H1 (cell line): Measurements from ENCODE around the gene SKAP2. TPM values are rescaled to one million over a fixed set of nuclear protein-coding genes. Genes with fewer than 3 reads are reported as not detected.

Experiments used
- CTCF ChIA-PET: fragments of 300-600 bp; sonication (Branson Sonifier 250); formaldehyde crosslinking; loops from one replicate; lab custom pipeline; 2021; ENCODE audit not compliant: partially characterized antibody; lab: Charles Lee
- POLR2A ChIA-PET: fragments of 300-600 bp; sonication (Branson Sonifier 250); formaldehyde crosslinking; loops from one replicate; lab custom pipeline; 2021; ENCODE audit warnings: inconsistent platforms; ENCODE audit not compliant: partially characterized antibody; lab: Charles Lee
- DNase-seq, 2 experiments: peaks; one replicate each; pipeline versions ENCODE4 v3.0.0 to v3.0.0-alpha.2; 2010 to 2022; ENCODE audit warnings: low spot score in 2 of 2, low read depth in 1 of 2, mixed read lengths in 1 of 2
- FAIRE-seq: peaks from 2 replicates; lab custom pipeline; 2011; peaks lifted over from hg19 to GRCh38; lab: Jason Lieb, UNC
- H2AFZ ChIP-seq: 2 replicates; pipeline ENCODE4 v1.8.1; 2012; ENCODE audit warnings: low read length, inconsistent platforms
- H2AK5ac ChIP-seq: 2 replicates; pipeline ENCODE4 v1.6.1; 2013; ENCODE audit warnings: low read depth, low read length
- H2BK120ac ChIP-seq: replicated peaks from 2 replicates; pipeline ENCODE3; 2013; ENCODE audit warnings: low read depth, low read length, inconsistent platforms
- H2BK12ac ChIP-seq: 2 replicates; pipeline ENCODE4 v1.6.1; 2013; ENCODE audit warnings: low read depth, low read length
- H2BK15ac ChIP-seq: 2 replicates; pipeline ENCODE4 v1.6.1; 2013; ENCODE audit warnings: low read length
- H2BK20ac ChIP-seq: 2 replicates; pipeline ENCODE4 v1.6.1; 2013; ENCODE audit warnings: low read length
- H2BK5ac ChIP-seq: 2 replicates; pipeline ENCODE4 v1.6.1; 2013; ENCODE audit warnings: low read depth, low read length
- H3K14ac ChIP-seq: 2 replicates; pipeline ENCODE4 v1.6.1; 2013; ENCODE audit warnings: inconsistent platforms; ENCODE audit not compliant: insufficient read length
- H3K18ac ChIP-seq: 2 replicates; pipeline ENCODE4 v1.6.1; 2013; ENCODE audit warnings: low read length; ENCODE audit errors: extremely low read depth
- H3K23ac ChIP-seq: 2 replicates; pipeline ENCODE4 v1.6.1; 2013; ENCODE audit warnings: inconsistent platforms; ENCODE audit not compliant: insufficient read length
- H3K23me2 ChIP-seq: 2 replicates; pipeline ENCODE4 v1.6.1; 2013; ENCODE audit warnings: low read depth, low read length
- H3K27ac ChIP-seq: 2 replicates; pipeline ENCODE4 v1.6.1; 2011; ENCODE audit warnings: low read depth, low read length, inconsistent platforms
- H3K27me3 ChIP-seq, 4 experiments: replicated peaks in 1 of 4; 1 replicate in 1 of 4; 2 replicates in 3 of 4; pipeline versions ENCODE4 v1.6.1 to v1.8.1; 2011 to 2013; ENCODE audit warnings: low read length in 3 of 4, mild to moderate bottlenecking in 3 of 4, inconsistent platforms in 2 of 4, mixed read lengths in 2 of 4, moderate library complexity in 1 of 4; ENCODE audit not compliant: control insufficient read depth in 3 of 4, insufficient read depth in 3 of 4; ENCODE audit errors: extremely low read depth in 1 of 4
- H3K36me3 ChIP-seq, 4 experiments: 2 replicates each; pipeline versions ENCODE4 v1.6.1 to v1.8.1; 2011 to 2013; ENCODE audit warnings: mild to moderate bottlenecking in 4 of 4, low read length in 3 of 4, moderate library complexity in 2 of 4, control low read depth in 1 of 4, inconsistent platforms in 1 of 4; ENCODE audit not compliant: insufficient read depth in 4 of 4, control insufficient read depth in 2 of 4
- H3K4ac ChIP-seq: replicated peaks from 2 replicates; pipeline ENCODE3; 2013; ENCODE audit warnings: low read length, low read depth, mixed read lengths, inconsistent platforms; ENCODE audit not compliant: insufficient read length
- H3K4me1 ChIP-seq, 4 experiments: replicated peaks in 1 of 4; 1 replicate in 1 of 4; 2 replicates in 3 of 4; pipeline versions ENCODE4 v1.6.1 to v1.8.1; 2011 to 2013; ENCODE audit warnings: low read length in 3 of 4, inconsistent platforms in 2 of 4, mixed read lengths in 1 of 4; ENCODE audit not compliant: insufficient read depth in 4 of 4, control insufficient read depth in 3 of 4
- H3K4me2 ChIP-seq, 2 experiments: 2 replicates each; pipeline versions ENCODE4 v1.6.1 to v1.8.1; 2011 to 2013; ENCODE audit warnings: low read depth in 2 of 2, low read length in 2 of 2, control low read depth in 1 of 2, inconsistent platforms in 1 of 2, mild to moderate bottlenecking in 1 of 2; ENCODE audit not compliant: insufficient read depth in 1 of 2
- H3K4me3 ChIP-seq, 4 experiments: fragments of 200-600, 300-600 bp in 1 of 4; sonication (generic), shearing (Covaris generic), sonication (Bioruptor Twin) in 1 of 4; 2 replicates each; pipeline versions ENCODE4 v1.5.1 to v1.8.1; 2011 to 2016; ENCODE audit warnings: low read length in 4 of 4, low read depth in 3 of 4, control low read depth in 2 of 4, inconsistent platforms in 2 of 4, mild to moderate bottlenecking in 2 of 4, mixed read lengths in 1 of 4, moderate library complexity in 1 of 4; ENCODE audit not compliant: insufficient read depth in 2 of 4; ENCODE audit errors: extremely low read depth in 1 of 4
- H3K56ac ChIP-seq: replicated peaks from 2 replicates; pipeline ENCODE3; 2013; ENCODE audit warnings: low read depth, mild to moderate bottlenecking, mixed read lengths, low read length, inconsistent platforms; ENCODE audit not compliant: insufficient read length
- H3K79me1 ChIP-seq: 2 replicates; pipeline ENCODE4 v1.6.1; 2013; ENCODE audit warnings: low read depth, low read length, control low read depth
- H3K79me2 ChIP-seq, 2 experiments: 2 replicates each; pipeline versions ENCODE4 v1.6.1 to v1.8.1; 2012 to 2013; ENCODE audit warnings: low read length in 2 of 2, mild to moderate bottlenecking in 2 of 2, inconsistent platforms in 1 of 2; ENCODE audit not compliant: insufficient read depth in 2 of 2, control insufficient read depth in 1 of 2
- H3K9ac ChIP-seq, 4 experiments: replicated peaks in 1 of 4; 1 replicate in 1 of 4; 2 replicates in 3 of 4; pipeline versions ENCODE4 v1.6.1 to v1.8.1; 2011 to 2013; ENCODE audit warnings: low read depth in 3 of 4, low read length in 3 of 4, control low read depth in 2 of 4, mild to moderate bottlenecking in 2 of 4, moderate library complexity in 2 of 4, inconsistent platforms in 1 of 4; ENCODE audit errors: extremely low read depth in 1 of 4
- H3K9me3 ChIP-seq, 2 experiments: 2 replicates each; pipeline versions ENCODE4 v1.6.1 to v1.8.1; 2012 to 2013; ENCODE audit warnings: mild to moderate bottlenecking in 2 of 2, moderate library complexity in 2 of 2, control low read depth in 1 of 2, inconsistent platforms in 1 of 2, low read depth in 1 of 2, low read length in 1 of 2, mixed read lengths in 1 of 2; ENCODE audit not compliant: insufficient read depth in 2 of 2
- H4K20me1 ChIP-seq, 2 experiments: replicated peaks in 1 of 2; 2 replicates each; pipeline versions ENCODE3 to v1.8.1; 2011 to 2013; ENCODE audit warnings: inconsistent platforms in 2 of 2, low read length in 2 of 2, mild to moderate bottlenecking in 1 of 2; ENCODE audit not compliant: insufficient read depth in 2 of 2, control insufficient read depth in 1 of 2
- H4K5ac ChIP-seq: 2 replicates; pipeline ENCODE4 v1.6.1; 2013; ENCODE audit warnings: low read length, low read depth, mixed read lengths, inconsistent platforms; ENCODE audit not compliant: insufficient read length
- H4K8ac ChIP-seq: 2 replicates; pipeline ENCODE4 v1.8.0; 2013; ENCODE audit warnings: mild to moderate bottlenecking, moderate library complexity, low read length, inconsistent platforms; ENCODE audit not compliant: insufficient read depth; ENCODE audit errors: extremely low read depth
- H4K91ac ChIP-seq: replicated peaks from 2 replicates; pipeline ENCODE3; 2013; ENCODE audit warnings: low read length, mixed read lengths, inconsistent platforms; ENCODE audit not compliant: insufficient read length
- CEBPB ChIP-seq: IDR thresholded peaks from 2 replicates; pipeline ENCODE4 v1.6.1; 2012; ENCODE audit warnings: low read depth, low read length
- SIN3A ChIP-seq, 2 experiments: IDR thresholded peaks in 1 of 2; conservative IDR thresholded peaks in 1 of 2; 2 replicates each; pipeline ENCODE4 v1.6.1; 2011 to 2012; ENCODE audit warnings: low read length in 2 of 2, improper control_type of control experiment in 1 of 2, low read depth in 1 of 2, mild to moderate bottlenecking in 1 of 2
- SP2 ChIP-seq: IDR thresholded peaks from 2 replicates; pipeline ENCODE4 v1.6.1; 2012; ENCODE audit warnings: mild to moderate bottlenecking, low read length, inconsistent platforms
- TAF1 ChIP-seq: IDR thresholded peaks from 2 replicates; pipeline ENCODE4 v1.6.1; 2011; ENCODE audit warnings: mild to moderate bottlenecking, low read depth, low read length
- TAF7 ChIP-seq: optimal IDR thresholded peaks from 2 replicates; pipeline ENCODE3; 2011; ENCODE audit warnings: low read depth, mild to moderate bottlenecking, inconsistent platforms, low read length, moderate library complexity, borderline replicate concordance
- WGBS, 2 experiments: shearing (Covaris generic) in 1 of 2; methylation state at CpG; one replicate each; pipeline versions ENCODE4 v1.1.6 to v1.1.7; 2013 to 2015; ENCODE audit warnings: low lambda C conversion rate in 2 of 2, mixed read lengths in 2 of 2, inconsistent platforms in 1 of 2, low coverage in 1 of 2, missing lambda C conversion rate in 1 of 2; ENCODE audit not compliant: insufficient replicate concordance in 2 of 2, insufficient coverage in 1 of 2, insufficient read length in 1 of 2; ENCODE audit errors: extremely low coverage in 1 of 2, missing lambda C conversion rate in 1 of 2; 5-methylcytosine and 5-hydroxymethylcytosine counted together
- polyA plus RNA-seq, 7 experiments: library from polyadenylated mRNA; depleted of rRNA in 3 of 7; stranded (reverse) in 5 of 7; unstranded in 2 of 7; fragments of >200 nt in 5 of 7; fragments of 200-250 nt in 2 of 7; gene quantifications; 1 replicate in 5 of 7; 2 replicates in 1 of 7; 4 replicates in 1 of 7; pipeline versions ENCODE4 v1.2.1 to v1.2.3, GENCODE V29; 2011 to 2013; ENCODE audit warnings: missing spikeins in 2 of 7, mixed read lengths in 2 of 7
- total RNA-seq: library from RNA; stranded (reverse); fragmentation: NEBNext Ultra II Directional; extraction: Animal tissue kit (Norgen Biotek cat#: 25700); gene quantifications from 2 replicates; pipeline ENCODE4 v1.2.1, GENCODE V29; 2021

The SKAP2 gene
- total and polyA plus RNA-seq, 2 of the 8 experiments (the other 6 are each of a cell fraction or from before 2014, with no cell fraction given) = 0.53 to 5.1 TPM

DNA sequence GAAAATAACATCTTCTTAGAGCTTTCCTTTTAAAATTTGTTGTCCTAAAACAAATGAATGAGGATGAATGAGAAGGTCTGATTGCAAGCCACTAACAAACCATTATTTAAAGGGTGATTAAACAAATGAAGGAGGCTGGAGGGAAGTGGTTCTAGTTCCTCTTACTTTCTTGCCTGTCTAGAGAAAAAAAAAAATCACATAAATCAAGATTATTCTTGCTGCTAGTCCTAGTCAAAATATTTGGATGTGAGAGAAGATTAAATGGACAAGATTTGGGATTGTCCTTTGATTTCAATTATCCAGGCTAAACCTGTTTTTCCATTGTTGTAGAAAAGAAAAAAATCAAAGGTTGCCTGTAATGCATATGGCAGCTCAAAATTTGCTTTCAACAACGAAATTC, 3.3 kb downstream of the SKAP2 start:
- H3K27me3 ChIP-seq = peaks cover 11 to 38% (median 21%) of the 10 kb centered on the region in 4 experiments
- TF ChIP-seq TAF1 (no peak), SP2 (no peak), SIN3A (conservative IDR thresholded peaks at IDR 0.05 in 1 of 2, IDR thresholded peaks at IDR 0.05 in 1 of 2; ENCODE audit: low read depth in 1 of 2, low read length in 2 of 2) (no peak), TAF7 (no peak), CEBPB (no peak)

More for the DNA sequence above, 3.3 kb downstream of the SKAP2 start:
- Histone ChIP-seq H3K4me3 (no peak overlapping the region), H4K20me1 (peaks cover 0 to 2% of the 10 kb centered on the region in 2 experiments), H3K79me1 (no peaks in the 10 kb centered on the region), H3K36me3 (no peaks in the 10 kb centered on the region), H2BK20ac (no peak overlapping the region), H3K9me3 (no peaks in the 10 kb centered on the region), H4K5ac (no peak overlapping the region), H2BK15ac (no peak overlapping the region), H3K56ac (no peak overlapping the region), H3K23me2 (peaks cover 15% of the 10 kb centered on the region), H2BK12ac (no peak overlapping the region), H3K14ac (no peak overlapping the region), H3K4ac (no peak overlapping the region), H2BK120ac (no peak overlapping the region), H3K4me1 (peaks cover 3 to 19% (median 7%) of the 10 kb centered on the region in 4 experiments), H2BK5ac (no peak overlapping the region), H3K79me2 (no peaks in the 10 kb centered on the region), H4K91ac (no peak overlapping the region), H3K27ac (no peak overlapping the region), H3K4me2 (no peak overlapping the region), H2AFZ (no peak overlapping the region), H4K8ac (no peak overlapping the region), H3K23ac (no peak overlapping the region), H3K9ac (no peak overlapping the region), H3K18ac (no peak overlapping the region), H2AK5ac (no peak overlapping the region)
- DNase-seq (no peak), FAIRE-seq (no peak)
- ChIA-PET POLR2A (interaction anchor here (0.7 kb wide), 1 partner anchor 435 kb away, joined by 3 read pairs; no protein-coding TSS in a partner anchor), CTCF (interaction anchor here (0.6 to 0.9 kb wide), 2 partner anchors 31 to 248 kb away, joined by 4 to 5 read pairs; no protein-coding TSS in a partner anchor)
- 83% methylated on average over 1 of the region's 1 CpG; no CpG with 5 or more reads in 1 of the 2 experiments for WGBS, 2 experiments
